Ovary (tissue), 3 donors: Measurements from ENCODE around the gene OTOP2.

Experiments used
- CTCF ChIP-seq, 3 donors: fragments of 450-650 bp in 2 of 3; fragments of 200-600 bp in 1 of 3; IDR thresholded peaks; one replicate each; pipeline versions ENCODE4 v1.5.1 to v1.8.0; 2016 to 2022; ENCODE audit warnings: antibody characterized with exemption in 3 of 3, mild to moderate bottlenecking in 1 of 3
- EP300 ChIP-seq: sonication (generic); formaldehyde crosslinking; IDR thresholded peaks from one replicate; pipeline ENCODE4 v1.6.1; 2017; ENCODE audit warnings: antibody characterized with exemption
- donor health status: DM: no; HTN: no; CAD: no.

- TF ChIP-seq CTCF (IDR thresholded peaks at IDR 0.05) (no peak), EP300 (no peak)
Measured at GRCh38 chr17:74947041-74947754, 23.1 kb downstream of the OTOP2 start.
